ENCODE results near the gene MAP2K3. TPM values are rescaled to one million over a fixed set of nuclear protein-coding genes. Genes with fewer than 3 reads are reported as not detected.
A peak's percentile ranks its signal among the peaks of the same experiment; 100 is the strongest.
"Not testable (repeated sequence)": the region's sequence is repeated elsewhere in the genome, so short reads cannot be mapped to it uniquely, and the experiment has no call there.

Gene MAP2K3
- polyA plus RNA-seq, 1 donor = 49.7 TPM

DNA sequence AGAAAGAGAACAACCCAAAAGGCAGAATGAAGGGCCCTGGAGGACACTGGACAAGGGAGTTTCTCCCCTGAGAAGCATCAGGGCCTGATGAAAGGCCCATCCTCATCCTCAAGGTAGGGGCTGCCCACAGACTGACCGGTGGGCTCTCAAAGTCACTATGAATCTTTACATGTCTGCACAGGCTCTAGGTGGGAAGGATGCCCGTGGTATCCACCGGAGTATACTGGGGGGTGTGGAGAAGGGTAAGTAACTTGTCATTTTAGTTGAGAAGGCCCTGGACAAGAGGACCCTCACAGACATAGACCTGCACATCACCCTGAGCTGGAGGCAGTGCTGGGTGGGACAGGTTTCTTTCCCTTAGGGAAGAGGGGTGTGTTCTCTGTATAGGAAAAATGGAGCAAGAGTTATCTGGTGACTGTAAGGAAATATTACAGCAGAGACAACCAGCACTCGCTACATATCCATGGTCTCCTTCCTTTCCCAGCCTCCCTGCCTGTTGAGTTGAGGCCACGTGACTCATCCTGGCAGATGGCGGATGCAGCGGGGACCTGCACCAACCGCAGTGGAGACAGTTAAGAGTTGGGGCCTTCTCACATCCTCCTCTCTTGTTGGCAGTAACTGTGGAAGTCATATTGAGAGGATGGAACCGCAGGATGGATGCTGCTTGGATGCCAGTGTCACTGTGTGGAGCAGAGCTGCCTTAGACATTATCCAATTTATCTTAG, 46.1 kb downstream of the MAP2K3 start:
- no peak overlapping the region for H3K4me3 ChIP-seq (ENCODE audit: low read length)
- H3K27ac ChIP-seq (ENCODE audit: low read length) = no peak overlapping the region
- DNase-seq = no peak
- no peaks in the 10 kb centered on the region for H3K36me3 ChIP-seq (ENCODE audit: control insufficient read depth, insufficient read depth, low read length)
- H3K9me3 ChIP-seq (ENCODE audit: control insufficient read depth, low read depth, low read length) = no peaks in the 10 kb centered on the region
- no CpG with 5 or more reads among the region's 9 CpGs for WGBS (ENCODE audit: insufficient coverage, low lambda C conversion rate)
- H3K27me3 ChIP-seq (ENCODE audit: control insufficient read depth, insufficient read depth, low read length) = no peaks in the 10 kb centered on the region
- no peaks in the 10 kb centered on the region for H3K4me1 ChIP-seq (ENCODE audit: control insufficient read depth, insufficient read depth, low read length)

DNA sequence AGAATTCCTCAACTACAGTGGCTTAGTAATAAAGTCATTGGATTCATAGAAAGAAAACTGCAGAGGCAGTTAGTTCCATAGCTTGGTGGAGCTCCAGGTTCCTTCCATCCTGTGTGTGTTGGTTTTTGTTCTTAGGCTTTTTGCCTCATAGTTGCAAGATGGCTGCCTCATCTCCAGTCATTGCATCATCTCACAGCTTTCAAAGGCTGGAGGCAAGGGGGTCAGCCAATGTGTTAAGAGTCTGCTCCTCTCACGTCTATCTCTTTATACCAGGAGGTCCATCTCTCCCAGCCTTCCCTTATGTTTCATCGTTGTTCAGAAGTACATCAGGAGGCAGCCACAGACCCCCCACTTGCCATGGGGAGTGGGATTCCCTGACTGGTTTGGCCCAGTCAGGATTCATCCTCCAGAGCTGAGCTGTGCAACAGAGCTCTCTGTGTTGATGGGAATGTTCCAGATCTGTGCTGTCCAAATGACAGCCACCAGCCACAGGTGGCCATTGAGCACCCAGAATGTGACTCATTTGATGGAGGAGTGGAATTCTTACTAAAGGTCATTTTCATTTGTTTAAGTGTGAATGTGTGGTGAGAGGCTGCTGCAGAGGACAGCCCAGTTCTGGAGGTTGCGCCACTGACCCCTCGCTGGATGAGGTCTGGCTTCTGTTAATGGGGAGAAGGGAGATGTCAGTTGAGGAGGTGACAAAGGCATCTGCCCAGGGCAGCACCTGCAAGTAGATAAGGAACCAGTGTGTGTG, 52.2 kb downstream of the MAP2K3 start:
- H3K27me3 ChIP-seq (ENCODE audit: control insufficient read depth, insufficient read depth, low read length); H3K36me3 ChIP-seq (ENCODE audit: control insufficient read depth, insufficient read depth, low read length); H3K9me3 ChIP-seq (ENCODE audit: control insufficient read depth, low read depth, low read length); H3K4me1 ChIP-seq (ENCODE audit: control insufficient read depth, insufficient read depth, low read length); H3K4me3 ChIP-seq (ENCODE audit: low read length): not testable (repeated sequence)
- peak overlapping the region; percentile 45 for H3K27ac ChIP-seq (ENCODE audit: low read length)
- WGBS (ENCODE audit: insufficient coverage, low lambda C conversion rate) = no CpG with 5 or more reads among the region's 4 CpGs
- DNase-seq = peak in 1 of 2 donors; percentile 30

DNA sequence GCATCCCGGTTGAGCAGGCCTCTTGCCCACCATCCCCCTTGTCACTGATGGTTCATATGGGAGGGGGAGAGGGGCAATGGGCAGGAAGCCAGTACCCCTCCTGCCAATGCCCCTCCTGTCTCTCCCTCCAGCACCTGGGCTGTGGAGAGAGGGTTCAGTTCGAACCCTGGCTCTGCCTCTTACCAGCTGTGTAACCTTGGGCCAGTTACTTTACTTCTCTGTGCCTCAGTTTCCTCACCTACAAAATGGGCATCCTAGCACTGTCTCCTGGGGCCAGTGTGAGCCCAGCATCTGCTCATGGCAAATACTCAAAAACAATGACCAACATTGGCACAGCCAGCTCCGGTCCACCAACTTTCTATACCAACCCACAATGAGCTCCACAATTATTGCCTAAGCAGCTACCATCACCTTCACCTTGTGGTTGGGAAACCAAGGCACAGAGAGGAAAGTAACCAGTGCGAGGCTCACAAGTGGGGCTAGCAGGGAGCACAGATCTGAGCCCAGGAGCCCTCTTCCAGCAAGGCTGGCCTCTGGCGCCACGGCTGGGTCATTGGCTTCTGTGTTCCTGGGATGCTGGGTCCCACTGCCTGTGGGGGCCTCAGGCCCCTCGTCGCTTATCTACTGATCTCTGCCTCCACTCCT, 53.6 kb downstream of the MAP2K3 start:
- not testable (repeated sequence) for H3K27me3 ChIP-seq (ENCODE audit: control insufficient read depth, insufficient read depth, low read length); H3K9me3 ChIP-seq (ENCODE audit: control insufficient read depth, low read depth, low read length); H3K4me3 ChIP-seq (ENCODE audit: low read length); DNase-seq; H3K27ac ChIP-seq (ENCODE audit: low read length); H3K36me3 ChIP-seq (ENCODE audit: control insufficient read depth, insufficient read depth, low read length); H3K4me1 ChIP-seq (ENCODE audit: control insufficient read depth, insufficient read depth, low read length)
- WGBS (ENCODE audit: insufficient coverage, low lambda C conversion rate) = no CpG with 5 or more reads among the region's 8 CpGs

GRCh38 chr17:21339011-21339410, 54.5 kb downstream of the MAP2K3 start:
- Histone ChIP-seq H3K4me3 (ENCODE audit: low read length) (no peak overlapping the region), H3K4me1 (ENCODE audit: control insufficient read depth, insufficient read depth, low read length) (peaks cover 4% of the 10 kb centered on the region), H3K27ac (ENCODE audit: low read length) (no peak overlapping the region), H3K36me3 (ENCODE audit: control insufficient read depth, insufficient read depth, low read length) (no peaks in the 10 kb centered on the region), H3K9me3 (ENCODE audit: control insufficient read depth, low read depth, low read length) (peaks cover 2% of the 10 kb centered on the region), H3K27me3 (ENCODE audit: control insufficient read depth, insufficient read depth, low read length) (no peaks in the 10 kb centered on the region)
- no CpG with 5 or more reads among the region's 7 CpGs for WGBS (ENCODE audit: insufficient coverage, low lambda C conversion rate)
- DNase-seq = no peak

DNA sequence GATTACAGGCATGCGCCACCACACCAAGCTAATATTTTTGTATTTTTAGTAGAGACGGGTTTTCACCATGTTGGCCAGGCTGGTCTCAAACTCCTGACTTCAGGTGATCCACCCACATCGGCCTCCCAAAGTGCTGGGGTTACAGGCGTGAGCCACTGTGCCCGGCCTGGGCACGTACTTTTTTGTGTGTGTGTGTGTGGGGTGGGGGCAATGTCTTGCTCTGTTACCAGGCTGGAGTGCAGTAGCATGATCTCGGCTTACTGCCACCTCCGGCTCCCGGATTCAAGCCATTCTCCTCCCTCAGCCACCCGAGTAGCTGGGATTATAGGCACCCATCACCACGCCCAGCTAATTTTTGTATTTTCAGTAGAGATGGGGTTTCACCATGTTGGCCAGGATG, 55.1 kb downstream of the MAP2K3 start:
- H3K4me3 ChIP-seq (ENCODE audit: low read length); H3K9me3 ChIP-seq (ENCODE audit: control insufficient read depth, low read depth, low read length); H3K27ac ChIP-seq (ENCODE audit: low read length); H3K27me3 ChIP-seq (ENCODE audit: control insufficient read depth, insufficient read depth, low read length); DNase-seq; H3K4me1 ChIP-seq (ENCODE audit: control insufficient read depth, insufficient read depth, low read length); H3K36me3 ChIP-seq (ENCODE audit: control insufficient read depth, insufficient read depth, low read length): not testable (repeated sequence)
- WGBS (ENCODE audit: insufficient coverage, low lambda C conversion rate) = no CpG with 5 or more reads among the region's 11 CpGs

- not testable (repeated sequence) for H3K27me3 ChIP-seq (ENCODE audit: control insufficient read depth, insufficient read depth, low read length); H3K9me3 ChIP-seq (ENCODE audit: control insufficient read depth, low read depth, low read length); H3K36me3 ChIP-seq (ENCODE audit: control insufficient read depth, insufficient read depth, low read length); H3K4me3 ChIP-seq (ENCODE audit: low read length); H3K27ac ChIP-seq (ENCODE audit: low read length); DNase-seq; H3K4me1 ChIP-seq (ENCODE audit: control insufficient read depth, insufficient read depth, low read length)
- no CpG with 5 or more reads among the region's 6 CpGs for WGBS (ENCODE audit: insufficient coverage, low lambda C conversion rate)
Measured at GRCh38 chr17:21340407-21340806, 55.9 kb downstream of the MAP2K3 start.

DNA sequence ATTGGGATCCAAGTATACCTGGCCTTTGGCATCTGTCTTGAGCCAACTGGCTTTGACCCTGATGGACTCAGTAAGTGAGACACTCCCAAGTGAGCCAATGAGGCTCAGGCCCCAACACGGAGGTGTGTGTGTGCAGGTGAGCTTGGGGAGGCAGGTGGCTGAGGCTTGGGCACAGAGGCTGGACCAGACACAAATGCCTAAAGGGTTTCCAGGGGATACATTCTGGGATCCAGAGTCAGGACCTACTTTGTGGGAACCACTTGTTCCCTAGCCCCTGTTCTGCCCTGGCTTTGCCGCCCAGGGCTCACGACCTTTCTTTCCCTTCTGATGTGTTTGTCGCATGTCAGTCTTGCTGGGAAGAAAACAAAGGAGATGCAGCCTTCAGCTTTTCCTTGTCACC, 56.8 kb downstream of the MAP2K3 start:
- not testable (repeated sequence) for H3K9me3 ChIP-seq (ENCODE audit: control insufficient read depth, low read depth, low read length); H3K4me3 ChIP-seq (ENCODE audit: low read length); H3K36me3 ChIP-seq (ENCODE audit: control insufficient read depth, insufficient read depth, low read length); H3K4me1 ChIP-seq (ENCODE audit: control insufficient read depth, insufficient read depth, low read length); H3K27me3 ChIP-seq (ENCODE audit: control insufficient read depth, insufficient read depth, low read length); H3K27ac ChIP-seq (ENCODE audit: low read length); DNase-seq
- no CpG with 5 or more reads among the region's 4 CpGs for WGBS (ENCODE audit: insufficient coverage, low lambda C conversion rate)

DNA sequence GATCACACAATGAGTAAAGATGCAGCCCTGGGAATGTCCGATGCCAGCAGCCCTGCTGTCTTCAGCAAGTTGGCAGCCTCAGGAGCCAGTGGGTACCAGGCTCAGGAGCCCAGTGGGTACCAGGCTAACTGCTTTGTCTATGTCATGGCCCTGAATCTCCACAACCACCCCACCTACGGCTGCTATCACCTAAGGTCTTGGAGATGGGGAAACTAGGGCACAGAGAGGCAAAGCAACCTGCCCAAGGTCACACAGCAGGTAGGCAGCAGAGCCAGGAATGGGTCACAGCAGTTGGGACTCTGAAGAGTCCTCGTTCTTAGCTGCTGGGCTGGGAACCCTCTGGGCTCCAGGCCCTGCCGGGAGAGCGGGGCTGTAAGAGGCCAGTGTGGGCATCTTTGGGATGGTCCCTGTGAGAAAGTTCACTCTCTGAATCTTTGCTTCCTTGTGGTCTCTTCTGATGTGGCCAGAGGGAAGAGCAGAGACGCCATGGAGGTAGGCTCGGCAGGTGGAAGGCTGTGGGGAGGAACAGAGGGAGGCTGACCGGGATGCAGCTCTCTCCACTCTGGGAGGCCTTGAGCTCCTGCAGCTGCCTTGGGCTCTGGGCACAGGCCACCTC, 57.5 kb downstream of the MAP2K3 start:
- H3K27me3 ChIP-seq (ENCODE audit: control insufficient read depth, insufficient read depth, low read length); H3K4me1 ChIP-seq (ENCODE audit: control insufficient read depth, insufficient read depth, low read length); DNase-seq; H3K36me3 ChIP-seq (ENCODE audit: control insufficient read depth, insufficient read depth, low read length); H3K27ac ChIP-seq (ENCODE audit: low read length); H3K9me3 ChIP-seq (ENCODE audit: control insufficient read depth, low read depth, low read length); H3K4me3 ChIP-seq (ENCODE audit: low read length): not testable (repeated sequence)
- WGBS (ENCODE audit: insufficient coverage, low lambda C conversion rate) = no CpG with 5 or more reads among the region's 8 CpGs

DNA sequence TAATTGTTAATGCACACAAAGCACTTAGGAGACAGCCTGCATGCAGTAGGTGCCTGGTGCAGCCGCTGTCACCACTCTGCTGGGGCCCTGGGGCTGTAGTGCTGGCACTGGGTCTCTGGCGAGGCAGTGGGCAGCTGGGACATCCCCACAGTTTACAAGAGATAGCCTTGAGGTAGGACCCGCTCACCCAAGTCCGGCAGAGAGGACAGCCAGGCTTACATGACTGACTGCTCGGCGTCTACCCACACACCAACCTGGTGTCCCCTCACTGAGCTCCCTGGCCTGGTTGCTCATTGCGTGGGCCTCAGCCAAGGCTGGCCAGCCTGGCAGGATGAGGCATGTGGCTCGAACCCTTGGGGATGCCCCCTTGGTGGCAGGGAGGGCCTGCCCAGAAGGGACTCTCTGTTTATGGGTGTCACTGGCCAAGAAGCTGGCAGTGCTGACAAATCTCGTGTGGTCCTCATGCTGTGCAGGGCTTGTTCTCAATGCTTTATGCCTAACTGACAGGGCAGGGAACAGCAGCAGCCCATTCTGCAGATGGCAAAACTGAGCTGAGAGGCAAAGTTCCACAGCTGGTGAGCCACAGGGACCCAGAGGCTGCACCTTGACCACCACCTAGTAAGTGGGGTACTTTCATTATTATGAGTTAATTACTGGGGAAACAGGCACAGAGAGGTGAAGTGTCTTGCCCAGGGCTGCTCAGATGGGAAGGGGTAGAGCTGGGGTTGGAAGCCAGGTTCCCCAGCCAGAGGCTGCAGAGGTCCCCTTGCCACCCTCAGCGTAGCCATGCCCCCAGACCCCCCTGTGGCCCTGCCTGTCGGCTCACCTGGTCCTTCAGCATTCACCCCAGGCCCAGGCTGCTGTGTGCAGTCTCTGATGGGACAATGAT, 58.8 kb downstream of the MAP2K3 start:
- not testable (repeated sequence) for H3K27ac ChIP-seq (ENCODE audit: low read length)
- WGBS (ENCODE audit: insufficient coverage, low lambda C conversion rate) = no CpG with 5 or more reads among the region's 11 CpGs

DNA sequence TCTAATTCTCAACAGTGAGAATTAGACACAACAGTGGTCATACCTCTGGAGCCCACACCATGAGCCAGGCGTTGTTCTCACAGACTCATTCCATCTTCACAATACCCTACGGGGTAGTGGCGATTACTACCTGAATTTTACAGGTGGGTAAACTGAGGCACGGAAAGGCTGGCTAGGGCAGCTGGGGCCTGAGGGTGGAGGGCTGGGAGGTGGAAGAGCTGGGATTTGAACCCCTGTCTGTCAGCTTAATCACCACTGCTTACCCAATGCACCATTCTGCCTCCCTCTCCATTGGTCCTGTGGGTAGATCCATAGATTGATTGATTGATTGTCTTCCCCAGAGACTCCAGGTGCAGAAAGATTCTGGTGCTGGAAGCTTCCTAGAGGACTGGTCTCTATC, 60.3 kb downstream of the MAP2K3 start:
- H3K4me1 ChIP-seq (ENCODE audit: control insufficient read depth, insufficient read depth, low read length); H3K27ac ChIP-seq (ENCODE audit: low read length); H3K27me3 ChIP-seq (ENCODE audit: control insufficient read depth, insufficient read depth, low read length); H3K4me3 ChIP-seq (ENCODE audit: low read length); H3K36me3 ChIP-seq (ENCODE audit: control insufficient read depth, insufficient read depth, low read length); DNase-seq; H3K9me3 ChIP-seq (ENCODE audit: control insufficient read depth, low read depth, low read length): not testable (repeated sequence)
- WGBS (ENCODE audit: insufficient coverage, low lambda C conversion rate) = no CpG with 5 or more reads among the region's 4 CpGs

More for the DNA sequence above, 58.8 kb downstream of the MAP2K3 start:
- H3K4me3 ChIP-seq (ENCODE audit: low read length); H3K36me3 ChIP-seq (ENCODE audit: control insufficient read depth, insufficient read depth, low read length); H3K27me3 ChIP-seq (ENCODE audit: control insufficient read depth, insufficient read depth, low read length); DNase-seq; H3K4me1 ChIP-seq (ENCODE audit: control insufficient read depth, insufficient read depth, low read length); H3K9me3 ChIP-seq (ENCODE audit: control insufficient read depth, low read depth, low read length): not testable (repeated sequence)

Measured in large intestine (tissue), 3 donors.